Spleen (tissue), 11 donors: ENCODE results near the gene GAPDHS. TPM values are rescaled to one million over a fixed set of nuclear protein-coding genes. Genes with fewer than 3 reads are reported as not detected.

Experiments
- DNase-seq: peaks from one replicate; pipeline ENCODE4 v3.0.0-alpha.2; 2020
- H3K27ac ChIP-seq, 8 donors: fragments of 200-600 bp; sonication (generic) in 7 of 8; 1 replicate in 4 of 8; 2 replicates in 4 of 8; pipeline versions ENCODE4 v1.5.0 to v1.8.0; 2016 to 2021; ENCODE audit warnings: inconsistent platforms in 4 of 8, mild to moderate bottlenecking in 4 of 8, moderate library complexity in 1 of 8
- H3K27me3 ChIP-seq, 7 donors: fragments of 200-600 bp; sonication (generic) in 6 of 7; replicated peaks in 1 of 7; 1 replicate in 4 of 7; 2 replicates in 3 of 7; pipeline versions ENCODE4 v1.5.0 to v1.8.0; 2016 to 2021; ENCODE audit warnings: inconsistent platforms in 3 of 7, mild to moderate bottlenecking in 1 of 7
- H3K36me3 ChIP-seq, 6 donors: fragments of 200-600 bp; sonication (generic) in 5 of 6; 1 replicate in 4 of 6; 2 replicates in 2 of 6; pipeline versions ENCODE4 v1.5.0 to v1.8.0; 2016 to 2021; ENCODE audit warnings: inconsistent platforms in 2 of 6
- H3K4me1 ChIP-seq, 6 donors: fragments of 200-600 bp; sonication (generic) in 5 of 6; 1 replicate in 3 of 6; 2 replicates in 3 of 6; pipeline versions ENCODE4 v1.5.0 to v1.8.0; 2016 to 2021; ENCODE audit warnings: inconsistent platforms in 3 of 6
- H3K4me3 ChIP-seq, 8 donors: fragments of 200-600 bp; sonication (generic) in 7 of 8; 1 replicate in 4 of 8; 2 replicates in 4 of 8; pipeline versions ENCODE4 v1.5.0 to v1.8.0; 2016 to 2021; ENCODE audit warnings: inconsistent platforms in 4 of 8, mild to moderate bottlenecking in 4 of 8, moderate library complexity in 2 of 8
- H3K9me3 ChIP-seq, 8 donors: fragments of 200-600 bp; sonication (generic) in 7 of 8; 1 replicate in 4 of 8; 2 replicates in 4 of 8; pipeline versions ENCODE4 v1.5.0 to v1.8.0; 2016 to 2021; ENCODE audit warnings: inconsistent platforms in 4 of 8
- CTCF ChIP-seq, 11 experiments: fragments of 200-600 bp in 7 of 11; fragments of 450-650 bp in 4 of 11; sonication (generic) in 4 of 11; IDR thresholded peaks in 8 of 11; conservative IDR thresholded peaks in 3 of 11; 1 replicate in 7 of 11; 2 replicates in 4 of 11; pipeline versions ENCODE4 v1.4.0 to v1.8.0; 2016 to 2021; ENCODE audit warnings: antibody characterized with exemption in 11 of 11, inconsistent platforms in 4 of 11, mild to moderate bottlenecking in 1 of 11
- POLR2A ChIP-seq, 3 donors: fragments of 450-650 bp; IDR thresholded peaks; one replicate each; pipeline ENCODE4 v1.5.1; 2017; ENCODE audit warnings: antibody characterized with exemption in 3 of 3, mild to moderate bottlenecking in 1 of 3
- POLR2AphosphoS5 ChIP-seq, 3 donors: sonication (generic); formaldehyde crosslinking; IDR thresholded peaks; one replicate each; pipeline ENCODE4 v1.5.1; 2017; ENCODE audit warnings: antibody characterized with exemption in 3 of 3
- WGBS, 5 donors: extraction: QIAGEN DNeasy Blood & Tissue Kit in 3 of 5; methylation state at CpG; one replicate each; pipeline versions ENCODE4 v1.1.5 to v1.1.7; 2013 to 2018; 5-methylcytosine and 5-hydroxymethylcytosine counted together
- intact Hi-C: fragments of 100-400 bp; cut with DNase I; formaldehyde crosslinking; loops from one replicate; pipeline ENCODE4 v1.15.0; 2023; ENCODE audit warnings: low total_unique reads
- polyA plus RNA-seq, 3 donors: library from polyadenylated mRNA; stranded (reverse); fragments of 200-250 nt; gene quantifications; one replicate each; pipeline ENCODE4 v1.2.1, GENCODE V29; 2013
- total RNA-seq, 7 donors: library from RNA; depleted of rRNA in 3 of 7; stranded (reverse); fragments of >200 nt in 3 of 7; fragmentation: NEBNext Ultra II Directional in 4 of 7; extraction: Animal tissue kit (Norgen Biotek cat#: 25700) in 4 of 7; gene quantifications; one replicate each; pipeline versions ENCODE4 v1.1.0 to v1.2.1, GENCODE V29; 2016 to 2021
- donor health status: healthy with polysubstance abuse.
- donor health status: DM: no; HTN: no; CAD: no; lungs with moderate emphysema.
- donor health status: DM: no; HTN: no; CAD: no.
- donor health status: Bipolar disorder and iron deficiency.
- donor health status: healthy.
- donor health status: DM: no; HTN: no; CAD: no.
- donor health status: DM: yes; HTN: yes; CAD: no.

The GAPDHS gene
- total and polyA plus RNA-seq, 10 donors: 0.13 to 0.17 (median 0.14) TPM; not detected in 7

- Histone ChIP-seq H3K9me3 (no peaks in the 10 kb centered on the region), H3K27ac (no peak overlapping the region), H3K4me3 (no peak overlapping the region), H3K27me3 (peaks cover 0 to 54% (median 0%) of the 10 kb centered on the region in 7 donors), H3K4me1 (peaks cover 0 to 11% (median 7%) of the 10 kb centered on the region in 6 donors), H3K36me3 (no peaks in the 10 kb centered on the region)
- TF ChIP-seq POLR2A (IDR thresholded peaks at IDR 0.05): no peak
- TF ChIP-seq POLR2AphosphoS5 (IDR thresholded peaks at IDR 0.05): no peak
- no peak for TF ChIP-seq CTCF (IDR thresholded peaks at IDR 0.05 in 8 of 11, conservative IDR thresholded peaks at IDR 0.05 in 3 of 11)
- no peak for DNase-seq
- intact Hi-C loops: loop anchor here (10.0 kb wide), 1 partner anchor 139 kb away; the partner anchor contains the start of gene FFAR3
- WGBS, 5 donors: 84 to 96% (median 90%) methylated on average over 8 to 9 of the region's 9 CpGs
Measured at GRCh38 chr19:35493971-35494370, 39.3 kb upstream of the GAPDHS start.

GRCh38 chr19:35495107-35496064, 37.9 kb upstream of the GAPDHS start:
- Histone ChIP-seq H3K9me3 (no peaks in the 10 kb centered on the region), H3K27me3 (peaks cover 0 to 40% (median 0%) of the 10 kb centered on the region in 7 donors), H3K4me3 (peak overlapping the region in 1 of 8 donors; percentile 42), H3K4me1 (peaks cover 0 to 11% (median 7%) of the 10 kb centered on the region in 6 donors), H3K36me3 (no peaks in the 10 kb centered on the region), H3K27ac (no peak overlapping the region)
- WGBS, 5 donors: 26 to 30% (median 28%) methylated on average over 27 to 30 of the region's 30 CpGs
- peak; percentile 92 for DNase-seq
- intact Hi-C loops: loop anchor here (10.0 kb wide), 1 partner anchor 141 kb away; the partner anchor contains the start of gene FFAR3
- TF ChIP-seq CTCF (IDR thresholded peaks at IDR 0.05 in 8 of 11, conservative IDR thresholded peaks at IDR 0.05 in 3 of 11): peak; percentile 94 to 99 (median 98)
- TF ChIP-seq POLR2AphosphoS5 (IDR thresholded peaks at IDR 0.05): peak in 2 of 3 donors; percentile 46 to 52
- TF ChIP-seq POLR2A (IDR thresholded peaks at IDR 0.05): no peak

GRCh38 chr19:35497406-35497805, 35.9 kb upstream of the GAPDHS start:
- no peak for DNase-seq
- H3K4me3 ChIP-seq: no peak overlapping the region
- H3K4me1 ChIP-seq: peaks cover 0 to 11% (median 7%) of the 10 kb centered on the region in 6 donors
- TF ChIP-seq POLR2AphosphoS5 (IDR thresholded peaks at IDR 0.05): no peak
- no peak for TF ChIP-seq POLR2A (IDR thresholded peaks at IDR 0.05)
- no peak for TF ChIP-seq CTCF (IDR thresholded peaks at IDR 0.05 in 8 of 11, conservative IDR thresholded peaks at IDR 0.05 in 3 of 11)
- H3K27ac ChIP-seq: no peak overlapping the region
- H3K9me3 ChIP-seq: no peaks in the 10 kb centered on the region
- no peaks in the 10 kb centered on the region for H3K36me3 ChIP-seq
- intact Hi-C loops: loop anchor here (10.0 kb wide), 1 partner anchor 143 kb away; the partner anchor contains the start of gene FFAR3
- 75 to 87% (median 83%) methylated on average over 14 of the region's 14 CpGs for WGBS, 5 donors
- peaks cover 0 to 38% (median 0%) of the 10 kb centered on the region in 7 donors for H3K27me3 ChIP-seq

GRCh38 chr19:35498220-35498619, 35.0 kb upstream of the GAPDHS start:
- peaks cover 0 to 43% (median 0%) of the 10 kb centered on the region in 7 donors for H3K27me3 ChIP-seq
- H3K4me1 ChIP-seq: peaks cover 0 to 11% (median 7%) of the 10 kb centered on the region in 6 donors
- no peak overlapping the region for H3K27ac ChIP-seq
- H3K4me3 ChIP-seq: no peak overlapping the region
- intact Hi-C loops: loop anchor here (10.0 kb wide), 1 partner anchor 143 kb away; the partner anchor contains the start of gene FFAR3
- no peaks in the 10 kb centered on the region for H3K9me3 ChIP-seq
- no peaks in the 10 kb centered on the region for H3K36me3 ChIP-seq
- 80 to 98% (median 89%) methylated on average over 3 of the region's 3 CpGs for WGBS, 5 donors
- DNase-seq: no peak
- TF ChIP-seq POLR2AphosphoS5 (IDR thresholded peaks at IDR 0.05) (no peak), CTCF (IDR thresholded peaks at IDR 0.05 in 8 of 11, conservative IDR thresholded peaks at IDR 0.05 in 3 of 11) (no peak)
